Activated CD8-positive, alpha-beta memory T cell treated with anti-CD3 and anti-CD28 coated beads, Interleukin-2, amount 50 U/mL, for 48 hours (primary cell): ENCODE measurements around the gene SLC25A31.

ENCODE experiments used
- DNase-seq: peaks from one replicate; pipeline ENCODE4 v3.0.0-alpha.2; 2020

SLC25A31 gene

GRCh38 chr4:127730142-127730913, at the start of gene SLC25A31:
Gene SLC25A31 (plus strand): TSS chr4:127730400. CDS start chr4:127730546, 146 bp downstream.
- no peak for DNase-seq

- no peak for DNase-seq
Measured at GRCh38 chr4:127685292-127685691, 44.9 kb upstream of the SLC25A31 start.

GRCh38 chr4:127686658-127687057, 43.5 kb upstream of the SLC25A31 start:
- DNase-seq, result no peak

GRCh38 chr4:127687580-127687979, 42.6 kb upstream of the SLC25A31 start:
- DNase-seq, result no peak

- DNase-seq, result no peak
Measured at GRCh38 chr4:127698789-127699200, 31.4 kb upstream of the SLC25A31 start.

GRCh38 chr4:127708985-127709384, 21.2 kb upstream of the SLC25A31 start:
- DNase-seq, result no peak

- no peak for DNase-seq
Measured at GRCh38 chr4:127709456-127709855, 20.7 kb upstream of the SLC25A31 start.

GRCh38 chr4:127731406-127731805, 1.2 kb downstream of the SLC25A31 start:
- no peak for DNase-seq

- no peak for DNase-seq
Measured at GRCh38 chr4:127732623-127733328, 2.6 kb downstream of the SLC25A31 start.

- DNase-seq, result no peak
Measured at GRCh38 chr4:127734976-127735375, 4.8 kb downstream of the SLC25A31 start.

- DNase-seq, result no peak
Measured at GRCh38 chr4:127737295-127737694, 7.1 kb downstream of the SLC25A31 start.

- no peak for DNase-seq
Measured at GRCh38 chr4:127741247-127741646, 11.0 kb downstream of the SLC25A31 start.

GRCh38 chr4:127747883-127748282, 17.7 kb downstream of the SLC25A31 start:
- no peak for DNase-seq

- no peak for DNase-seq
Measured at GRCh38 chr4:127748957-127749356, 18.8 kb downstream of the SLC25A31 start.

- DNase-seq, result no peak
Measured at GRCh38 chr4:127756906-127757305, 26.7 kb downstream of the SLC25A31 start.

- no peak for DNase-seq
Measured at GRCh38 chr4:127759228-127759820, 29.1 kb downstream of the SLC25A31 start.

GRCh38 chr4:127759893-127760292, 29.7 kb downstream of the SLC25A31 start:
- DNase-seq, result no peak

- no peak for DNase-seq
Measured at GRCh38 chr4:127771535-127772275, 41.5 kb downstream of the SLC25A31 start.

GRCh38 chr4:127772769-127773671, 42.8 kb downstream of the SLC25A31 start:
- DNase-seq, result no peak

- no peak for DNase-seq
Measured at GRCh38 chr4:127775843-127776242, 45.6 kb downstream of the SLC25A31 start.

GRCh38 chr4:127776620-127777019, 46.4 kb downstream of the SLC25A31 start:
- DNase-seq, result no peak

- DNase-seq, result no peak
Measured at GRCh38 chr4:127777487-127777886, 47.3 kb downstream of the SLC25A31 start.
